ENCODE data around the gene CAMK2B.

- no peak for TF ChIP-seq CTCF (IDR thresholded peaks at IDR 0.05; ENCODE audit: low read depth, low read length, poor library complexity, severe bottlenecking)
- no peak for TF ChIP-seq EZH2phosphoT487 (IDR thresholded peaks at IDR 0.05; ENCODE audit: borderline replicate concordance, low read length)
Observed at GRCh38 chr7:44290252-44290620, 35.2 kb downstream of the CAMK2B start.
